NCI-H146 treated with DMSO at 0.1 percent for 48 hours (cell line): ENCODE measurements around the gene CTTN.
"Not testable (repeated sequence)": the region's sequence is repeated elsewhere in the genome, so short reads cannot be mapped to it uniquely, and the experiment has no call there.

ENCODE experiments used
- DNase-seq: peaks from one replicate; lab custom pipeline; 2025; ENCODE audit not compliant: unreplicated experiment; lab: John Stamatoyannopoulos, UW

Gene CTTN

GRCh38 chr11:70407814-70408213, 9.5 kb downstream of the CTTN start:
- no peak for DNase-seq

- DNase-seq, result not testable (repeated sequence)
Measured at GRCh38 chr11:70408326-70408725, 10.0 kb downstream of the CTTN start.

GRCh38 chr11:70409437-70409836, 11.1 kb downstream of the CTTN start:
- no peak for DNase-seq

GRCh38 chr11:70409871-70410270, 11.5 kb downstream of the CTTN start:
- no peak for DNase-seq

- DNase-seq, result no peak
Measured at GRCh38 chr11:70410276-70411205, 12.2 kb downstream of the CTTN start.

GRCh38 chr11:70411713-70412452, 13.6 kb downstream of the CTTN start:
- no peak for DNase-seq

- no peak for DNase-seq
Measured at GRCh38 chr11:70413151-70413550, 14.8 kb downstream of the CTTN start.

- no peak for DNase-seq
Measured at GRCh38 chr11:70414341-70415100, 16.2 kb downstream of the CTTN start.

- no peak for DNase-seq
Measured at GRCh38 chr11:70415191-70415590, 16.9 kb downstream of the CTTN start.

- no peak for DNase-seq
Measured at GRCh38 chr11:70415642-70416395, 17.5 kb downstream of the CTTN start.

GRCh38 chr11:70416881-70417280, 18.6 kb downstream of the CTTN start:
- no peak for DNase-seq

- DNase-seq, result no peak
Measured at GRCh38 chr11:70418130-70418529, 19.8 kb downstream of the CTTN start.

GRCh38 chr11:70419307-70420007, 21.1 kb downstream of the CTTN start:
- DNase-seq, result no peak

- no peak for DNase-seq
Measured at GRCh38 chr11:70420008-70420464, 21.7 kb downstream of the CTTN start.

- no peak for DNase-seq
Measured at GRCh38 chr11:70420496-70420895, 22.2 kb downstream of the CTTN start.

GRCh38 chr11:70421123-70421522, 22.8 kb downstream of the CTTN start:
- no peak for DNase-seq

GRCh38 chr11:70422692-70423522, 24.6 kb downstream of the CTTN start:
- DNase-seq, result no peak

- DNase-seq, result no peak
Measured at GRCh38 chr11:70423523-70424505, 25.5 kb downstream of the CTTN start.
